ENCODE results near the gene C2orf78. TPM values are rescaled to one million over a fixed set of nuclear protein-coding genes. Genes with fewer than 3 reads are reported as not detected.

C2orf78 gene, protein sequence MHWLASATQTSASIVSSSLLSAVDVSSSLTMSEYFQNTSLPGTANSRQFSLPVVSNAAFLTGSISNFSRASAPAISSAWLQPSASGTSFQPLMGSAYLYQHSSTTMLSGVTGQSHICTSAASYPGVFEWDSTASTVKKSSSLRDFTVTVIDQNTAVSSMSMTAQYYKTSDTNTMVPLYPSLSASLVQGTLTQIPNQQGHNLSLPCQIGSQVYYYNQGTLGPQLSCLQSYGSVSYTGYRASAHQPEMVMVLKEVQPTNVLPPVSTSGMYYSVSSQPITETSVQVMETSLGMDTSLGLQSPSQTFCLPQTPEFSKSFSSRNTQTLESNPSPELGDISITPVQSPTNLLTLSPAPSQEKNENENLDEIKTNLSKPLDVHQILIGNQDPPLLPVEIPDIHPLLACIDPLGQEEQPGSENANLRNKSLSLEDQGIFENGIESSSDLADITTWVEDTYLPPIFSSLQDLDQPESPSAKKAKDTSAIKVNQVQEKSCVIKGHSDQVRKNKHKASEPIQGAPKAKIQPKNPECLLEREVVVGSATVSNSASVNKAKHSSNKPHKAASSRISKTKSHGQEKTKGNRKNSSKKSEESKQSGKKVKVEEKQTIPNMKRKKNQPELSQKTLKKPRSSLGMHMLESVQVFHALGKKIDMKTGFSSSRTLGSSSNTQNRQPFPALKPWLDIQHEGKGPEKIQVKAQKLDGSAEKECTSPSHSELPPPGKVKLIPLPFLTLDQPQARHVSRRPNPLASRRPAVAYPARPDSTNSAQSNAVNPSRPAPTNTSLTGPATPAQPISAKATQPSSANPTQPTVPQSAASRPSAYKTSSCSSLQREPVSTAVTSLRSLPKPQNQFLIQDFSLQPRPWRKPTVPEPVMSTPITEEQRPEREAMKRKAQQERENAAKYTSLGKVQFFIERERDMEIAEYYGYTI
- not detected in 2 replicates for total RNA-seq

DNA sequence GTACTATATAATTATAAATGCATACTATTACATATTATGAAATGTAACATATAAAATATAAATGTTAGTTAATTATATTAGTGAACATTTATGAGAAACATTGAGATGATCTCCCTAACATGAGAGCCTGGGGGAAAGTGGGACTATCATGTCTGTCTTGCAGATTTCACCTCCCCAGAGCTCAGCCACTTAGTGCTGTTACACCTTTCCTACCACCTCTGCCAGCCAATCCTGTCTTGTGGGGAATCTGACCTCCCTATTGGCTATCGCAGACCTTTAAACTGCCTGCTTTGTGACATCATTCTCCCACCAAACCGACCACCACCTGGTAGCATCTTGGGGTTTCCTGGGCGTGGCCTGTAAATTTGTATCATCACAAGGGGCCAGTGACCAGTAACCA, at the start of gene C2orf78:
Gene C2orf78 (plus strand): TSS at position 301 of the 400 bp plus-strand sequence. CDS start 127 bp downstream, outside the sequence.

GRCh38 chr2:73736855-73737779, 46.9 kb upstream of the C2orf78 start, which contains the start of gene TPRKB:
TPRKB (minus strand) TSS chr2:73737345; CDS start chr2:73734569, 2,776 bp downstream.

DNA sequence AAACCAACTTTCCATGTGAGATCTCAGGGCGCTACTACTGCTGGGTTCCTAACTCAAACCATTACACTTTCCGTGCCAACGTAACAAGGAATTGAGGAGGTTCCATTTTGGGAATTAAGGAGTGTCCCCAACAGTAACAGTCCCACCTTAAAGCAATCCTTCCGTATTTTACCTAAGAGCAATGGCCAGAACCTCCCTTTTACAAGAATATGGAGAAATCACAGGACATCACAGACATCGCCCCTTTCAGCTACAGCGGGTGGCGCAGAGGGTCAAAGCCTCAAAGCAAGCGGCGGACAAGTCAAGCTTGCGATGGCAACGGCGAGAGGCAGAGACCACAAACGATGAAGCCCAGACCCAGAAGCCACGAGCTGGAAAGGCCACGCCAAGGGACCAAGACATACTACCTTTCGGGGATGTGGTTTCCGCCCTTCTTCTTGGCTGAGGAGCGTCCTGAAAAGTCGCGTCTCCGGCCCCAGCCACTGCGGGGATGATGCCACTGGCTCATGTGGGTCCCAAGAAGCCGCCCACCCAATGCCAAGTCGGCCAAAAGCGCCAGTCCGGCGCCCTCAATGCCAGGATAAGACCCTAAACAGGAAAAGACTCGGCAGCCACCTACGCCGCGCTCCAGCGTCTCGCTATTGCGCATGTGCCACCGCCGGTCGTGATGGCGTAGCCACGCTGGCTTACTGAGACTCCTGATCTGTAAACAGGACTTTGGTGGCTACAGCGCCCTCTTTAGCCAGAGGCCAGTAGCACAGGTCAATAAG, 4.3 kb upstream of the C2orf78 start, which contains the start of gene DUSP11:
Gene DUSP11 (minus strand): TSS at position 637 of the 770 bp plus-strand sequence. CDS start 129 bp downstream, at position 508.

DNA sequence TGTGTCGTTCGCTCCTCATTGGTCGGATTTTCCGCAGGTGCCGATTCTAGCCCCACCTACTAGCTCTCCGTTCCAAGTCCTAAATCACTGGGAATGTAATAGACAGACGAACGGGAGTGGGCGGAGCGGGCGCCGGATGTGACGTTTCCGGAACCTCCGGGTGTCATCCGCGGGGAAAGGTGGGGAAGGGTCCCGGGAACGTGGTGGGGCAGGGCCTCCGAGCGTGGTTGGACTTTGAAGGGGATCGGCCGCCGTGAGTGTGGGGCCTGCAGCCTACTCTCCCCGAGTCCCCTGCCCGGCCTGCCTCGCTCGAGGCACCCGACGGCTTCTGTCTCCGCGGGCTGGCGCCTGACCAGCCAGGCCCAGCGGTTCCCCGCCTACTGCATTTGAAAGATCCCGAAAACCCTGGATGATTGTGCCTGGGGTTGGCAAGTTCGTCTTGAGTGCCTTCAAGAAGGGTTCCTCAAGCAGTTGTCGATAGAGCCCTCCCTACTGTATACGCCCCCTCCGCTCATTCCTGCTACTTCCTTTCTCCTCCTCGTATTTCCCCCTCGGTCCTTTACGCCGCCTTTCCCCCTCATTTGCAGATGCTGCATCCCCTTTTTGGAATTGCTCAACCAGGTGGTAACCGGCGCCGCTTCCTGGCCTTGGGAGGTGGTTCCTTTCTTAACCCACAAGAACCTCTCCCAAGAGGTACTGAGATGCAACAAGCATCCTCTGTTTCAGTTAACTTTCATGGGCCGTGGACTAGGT, 45.0 kb downstream of the C2orf78 start, which contains the start of gene STAMBP:
Gene STAMBP (plus strand): TSS at position 144 of the 753 bp plus-strand sequence. CDS start 1,896 bp downstream, outside the sequence.

Other genes starting within 250 kb of the C2orf78 start
- not detected in 2 replicates for gene NAT8, start 141.8 kb upstream of the C2orf78 start, total RNA-seq
- 31.2 and 31.5 TPM in 2 replicates for gene TPRKB, start 46.8 kb upstream of the C2orf78 start, total RNA-seq
- gene DUSP11, start 4.1 kb upstream of the C2orf78 start, total RNA-seq: 23.5 and 23.9 TPM in 2 replicates
- gene STAMBP, start 44.8 kb downstream of the C2orf78 start, total RNA-seq: 13.6 and 23.3 TPM in 2 replicates
- gene ACTG2, start 108.8 kb downstream of the C2orf78 start, total RNA-seq: 0.73 TPM in 1 of 2 replicates, not detected in the other
- gene DGUOK, start 142.7 kb downstream of the C2orf78 start, total RNA-seq: 41.2 and 54.7 TPM in 2 replicates
- gene TET3, start 200.7 kb downstream of the C2orf78 start, total RNA-seq: 2.6 and 2.9 TPM in 2 replicates

Measured in subcutaneous preadipocyte (primary cell).